ENCODE measurements around the gene ARHGEF12. TPM values are rescaled to one million over a fixed set of nuclear protein-coding genes. Genes with fewer than 3 reads are reported as not detected.

Gene ARHGEF12
- total RNA-seq, 4 donors from 2014 or later = 64.4 to 108 (median 88.3) TPM

DNA sequence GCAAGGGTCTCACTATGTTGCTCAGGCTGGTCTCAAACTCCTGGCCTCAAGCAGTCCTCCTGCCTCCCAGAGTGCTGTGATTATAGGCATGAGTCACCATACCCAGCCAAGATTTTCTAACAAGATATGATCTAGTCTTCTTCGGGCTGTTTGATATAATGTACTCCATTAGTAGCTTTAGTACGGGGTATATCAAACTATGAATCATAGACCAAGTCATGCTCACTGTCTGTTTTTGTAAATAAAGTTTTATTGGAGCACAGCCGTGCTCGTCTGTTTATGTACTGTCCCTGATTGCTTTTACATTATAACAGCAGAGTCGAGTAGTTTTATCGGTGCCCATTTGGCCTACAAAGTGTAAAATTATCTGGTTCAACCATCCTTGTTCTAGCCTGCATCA lies 131.4 kb downstream of the ARHGEF12 start:
- TF ChIP-seq, protein P1, sequence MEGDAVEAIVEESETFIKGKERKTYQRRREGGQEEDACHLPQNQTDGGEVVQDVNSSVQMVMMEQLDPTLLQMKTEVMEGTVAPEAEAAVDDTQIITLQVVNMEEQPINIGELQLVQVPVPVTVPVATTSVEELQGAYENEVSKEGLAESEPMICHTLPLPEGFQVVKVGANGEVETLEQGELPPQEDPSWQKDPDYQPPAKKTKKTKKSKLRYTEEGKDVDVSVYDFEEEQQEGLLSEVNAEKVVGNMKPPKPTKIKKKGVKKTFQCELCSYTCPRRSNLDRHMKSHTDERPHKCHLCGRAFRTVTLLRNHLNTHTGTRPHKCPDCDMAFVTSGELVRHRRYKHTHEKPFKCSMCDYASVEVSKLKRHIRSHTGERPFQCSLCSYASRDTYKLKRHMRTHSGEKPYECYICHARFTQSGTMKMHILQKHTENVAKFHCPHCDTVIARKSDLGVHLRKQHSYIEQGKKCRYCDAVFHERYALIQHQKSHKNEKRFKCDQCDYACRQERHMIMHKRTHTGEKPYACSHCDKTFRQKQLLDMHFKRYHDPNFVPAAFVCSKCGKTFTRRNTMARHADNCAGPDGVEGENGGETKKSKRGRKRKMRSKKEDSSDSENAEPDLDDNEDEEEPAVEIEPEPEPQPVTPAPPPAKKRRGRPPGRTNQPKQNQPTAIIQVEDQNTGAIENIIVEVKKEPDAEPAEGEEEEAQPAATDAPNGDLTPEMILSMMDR (IDR thresholded peaks at IDR 0.05; ENCODE audit: low read depth) = no peak

GRCh38 chr11:120471131-120471530 lies 134.9 kb downstream of the ARHGEF12 start:
- TF ChIP-seq, protein P1 (IDR thresholded peaks at IDR 0.05; ENCODE audit: low read depth) = no peak

DNA sequence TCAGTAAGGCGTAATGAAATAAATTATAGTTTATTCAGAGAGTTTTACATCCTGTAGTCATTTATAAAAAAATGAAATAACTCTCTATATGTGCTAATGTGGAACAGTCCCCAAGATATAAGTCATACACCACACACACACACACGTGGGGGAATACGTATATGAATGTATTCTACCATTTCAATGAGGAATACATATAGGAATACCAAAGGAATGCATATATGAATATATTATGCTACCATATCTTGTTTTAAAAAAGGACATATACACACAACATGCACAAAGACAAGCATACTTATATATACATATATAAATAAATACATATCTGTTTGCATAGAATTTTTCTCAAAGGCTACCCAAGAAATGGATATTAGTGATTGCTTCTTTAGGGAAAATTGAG lies 135.8 kb downstream of the ARHGEF12 start:
- TF ChIP-seq, protein P1 (IDR thresholded peaks at IDR 0.05; ENCODE audit: low read depth) = no peak

DNA sequence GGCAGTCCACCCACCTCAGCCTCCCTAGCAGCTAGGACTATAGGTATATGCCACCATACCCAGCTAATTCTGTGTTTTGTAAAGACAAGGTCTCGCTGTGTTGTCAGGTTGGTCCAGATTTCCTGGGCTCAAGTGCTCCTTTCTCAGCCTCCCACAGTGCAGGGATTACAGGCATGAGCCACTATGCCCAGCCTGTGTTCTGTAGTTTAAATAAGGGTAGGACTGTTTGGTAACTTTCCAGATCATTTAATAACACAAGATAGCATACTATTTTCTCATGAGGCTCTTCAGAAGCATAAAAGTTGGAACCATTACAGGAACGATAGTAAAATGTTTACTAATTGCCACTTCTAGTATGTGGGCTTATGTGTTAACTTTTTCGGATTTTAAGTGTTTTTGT lies 137.3 kb downstream of the ARHGEF12 start:
- TF ChIP-seq, protein P1 (IDR thresholded peaks at IDR 0.05; ENCODE audit: low read depth) = no peak

DNA sequence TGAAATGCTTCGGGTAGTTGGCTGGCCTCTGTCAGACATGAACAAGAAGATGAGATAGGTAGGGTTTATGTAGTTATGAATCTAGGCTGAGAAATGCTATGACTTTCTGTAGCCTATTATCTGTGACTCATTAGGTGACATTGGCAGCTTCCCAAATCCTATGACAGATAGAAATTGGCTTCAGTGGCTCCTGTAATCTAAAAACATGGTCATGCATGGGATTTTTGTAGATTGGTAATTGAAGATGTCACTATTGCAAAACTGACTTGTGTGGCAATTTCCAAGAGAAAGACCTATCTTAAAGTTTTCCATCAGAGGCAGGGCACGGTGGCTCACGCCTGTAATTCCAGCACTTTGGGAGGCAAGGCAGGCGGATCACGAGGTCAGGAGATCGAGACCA lies 145.9 kb downstream of the ARHGEF12 start:
- TF ChIP-seq, protein P1 (IDR thresholded peaks at IDR 0.05; ENCODE audit: low read depth) = no peak

DNA sequence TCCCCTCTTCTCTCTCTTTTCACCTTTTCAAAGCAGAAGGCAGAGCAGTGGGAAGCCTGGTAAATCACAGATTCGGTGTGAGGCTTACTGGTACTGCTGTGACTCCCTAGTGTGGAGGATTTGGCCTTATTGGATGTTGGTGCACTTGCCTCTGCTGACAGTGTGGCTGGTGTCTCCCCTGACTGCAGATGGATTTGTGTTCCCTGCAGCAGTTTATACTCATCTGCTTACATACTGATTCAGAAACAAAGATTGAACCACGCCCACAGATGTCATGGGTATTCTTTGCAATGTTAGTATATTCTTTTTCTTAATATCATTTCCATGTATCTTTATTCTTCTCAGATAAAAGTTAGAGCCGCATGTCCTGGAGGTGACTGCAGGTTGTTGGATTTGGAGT lies 148.5 kb downstream of the ARHGEF12 start:
- TF ChIP-seq, protein P1 (IDR thresholded peaks at IDR 0.05; ENCODE audit: low read depth) = no peak

- TF ChIP-seq, protein P1 (IDR thresholded peaks at IDR 0.05; ENCODE audit: low read depth) = no peak
Measured at GRCh38 chr11:120486138-120486537, 149.9 kb downstream of the ARHGEF12 start.

Data from subcutaneous adipose tissue (tissue), 4 donors.